Measurements from ENCODE around the gene CDX1. TPM values are rescaled to one million over a fixed set of nuclear protein-coding genes. Genes with fewer than 3 reads are reported as not detected.

The CDX1 gene
- total RNA-seq, 1 donor from 2014 or later: 1.0 TPM

GRCh38 chr5:150176745-150177477, 10.3 kb downstream of the CDX1 start:
- Mint-ChIP-seq H3K36me3 (ENCODE audit: unreplicated experiment) (no peaks in the 10 kb centered on the region), H3K4me3 (ENCODE audit: unreplicated experiment) (no peak overlapping the region), H3K27ac (ENCODE audit: unreplicated experiment) (no peak overlapping the region), H3K27me3 (ENCODE audit: unreplicated experiment) (no peaks in the 10 kb centered on the region), H3K4me1 (ENCODE audit: unreplicated experiment) (peaks cover 20% of the 10 kb centered on the region), H3K9me3 (ENCODE audit: unreplicated experiment) (no peaks in the 10 kb centered on the region)
- DNase-seq (ENCODE audit: extremely low spot score, unreplicated experiment): no peak
- no peak for TF ChIP-seq CTCF (IDR thresholded peaks at IDR 0.05)

GRCh38 chr5:150177721-150178120, 11.1 kb downstream of the CDX1 start:
- no peaks in the 10 kb centered on the region for H3K9me3 Mint-ChIP-seq (ENCODE audit: unreplicated experiment)
- H3K27ac Mint-ChIP-seq (ENCODE audit: unreplicated experiment): no peak overlapping the region
- no peak for DNase-seq (ENCODE audit: extremely low spot score, unreplicated experiment)
- H3K36me3 Mint-ChIP-seq (ENCODE audit: unreplicated experiment): no peaks in the 10 kb centered on the region
- TF ChIP-seq CTCF (IDR thresholded peaks at IDR 0.05): no peak
- H3K4me1 Mint-ChIP-seq (ENCODE audit: unreplicated experiment): peaks cover 20% of the 10 kb centered on the region
- H3K4me3 Mint-ChIP-seq (ENCODE audit: unreplicated experiment): no peak overlapping the region
- H3K27me3 Mint-ChIP-seq (ENCODE audit: unreplicated experiment): no peaks in the 10 kb centered on the region

- Mint-ChIP-seq H3K4me1 (ENCODE audit: unreplicated experiment) (peaks cover 20% of the 10 kb centered on the region), H3K36me3 (ENCODE audit: unreplicated experiment) (no peaks in the 10 kb centered on the region), H3K9me3 (ENCODE audit: unreplicated experiment) (no peaks in the 10 kb centered on the region), H3K27me3 (ENCODE audit: unreplicated experiment) (no peaks in the 10 kb centered on the region), H3K27ac (ENCODE audit: unreplicated experiment) (no peak overlapping the region), H3K4me3 (ENCODE audit: unreplicated experiment) (no peak overlapping the region)
- TF ChIP-seq CTCF (IDR thresholded peaks at IDR 0.05): no peak
- DNase-seq (ENCODE audit: extremely low spot score, unreplicated experiment): no peak
Measured at GRCh38 chr5:150178262-150178661, 11.7 kb downstream of the CDX1 start.

- H3K27me3 Mint-ChIP-seq (ENCODE audit: unreplicated experiment): no peaks in the 10 kb centered on the region
- H3K9me3 Mint-ChIP-seq (ENCODE audit: unreplicated experiment): no peaks in the 10 kb centered on the region
- no peaks in the 10 kb centered on the region for H3K36me3 Mint-ChIP-seq (ENCODE audit: unreplicated experiment)
- peaks cover 20% of the 10 kb centered on the region for H3K4me1 Mint-ChIP-seq (ENCODE audit: unreplicated experiment)
- H3K4me3 Mint-ChIP-seq (ENCODE audit: unreplicated experiment): no peak overlapping the region
- TF ChIP-seq CTCF (IDR thresholded peaks at IDR 0.05): no peak
- no peak for DNase-seq (ENCODE audit: extremely low spot score, unreplicated experiment)
- no peak overlapping the region for H3K27ac Mint-ChIP-seq (ENCODE audit: unreplicated experiment)
Measured at GRCh38 chr5:150179019-150179620, 12.5 kb downstream of the CDX1 start.

- no peak for TF ChIP-seq CTCF (IDR thresholded peaks at IDR 0.05)
- Mint-ChIP-seq H3K36me3 (ENCODE audit: unreplicated experiment) (no peaks in the 10 kb centered on the region), H3K27ac (ENCODE audit: unreplicated experiment) (no peak overlapping the region), H3K4me1 (ENCODE audit: unreplicated experiment) (peaks cover 14% of the 10 kb centered on the region), H3K4me3 (ENCODE audit: unreplicated experiment) (no peak overlapping the region), H3K9me3 (ENCODE audit: unreplicated experiment) (no peaks in the 10 kb centered on the region), H3K27me3 (ENCODE audit: unreplicated experiment) (no peaks in the 10 kb centered on the region)
- no peak for DNase-seq (ENCODE audit: extremely low spot score, unreplicated experiment)
Measured at GRCh38 chr5:150180241-150181026, 13.9 kb downstream of the CDX1 start.

Data from osteocyte (in vitro differentiated cells).